Activated CD8-positive, alpha-beta memory T cell treated with anti-CD3 and anti-CD28 coated beads for 24 hours (primary cell): Measurements from ENCODE around the gene DYNC2I2.
A peak's percentile ranks its signal among the peaks of the same experiment; 100 is the strongest.
"Not testable (repeated sequence)": the region's sequence is repeated elsewhere in the genome, so short reads cannot be mapped to it uniquely, and the experiment has no call there.

ENCODE experiments used
- DNase-seq: peaks from one replicate; pipeline ENCODE4 v3.0.0-alpha.2; 2020

DYNC2I2 gene

DNA sequence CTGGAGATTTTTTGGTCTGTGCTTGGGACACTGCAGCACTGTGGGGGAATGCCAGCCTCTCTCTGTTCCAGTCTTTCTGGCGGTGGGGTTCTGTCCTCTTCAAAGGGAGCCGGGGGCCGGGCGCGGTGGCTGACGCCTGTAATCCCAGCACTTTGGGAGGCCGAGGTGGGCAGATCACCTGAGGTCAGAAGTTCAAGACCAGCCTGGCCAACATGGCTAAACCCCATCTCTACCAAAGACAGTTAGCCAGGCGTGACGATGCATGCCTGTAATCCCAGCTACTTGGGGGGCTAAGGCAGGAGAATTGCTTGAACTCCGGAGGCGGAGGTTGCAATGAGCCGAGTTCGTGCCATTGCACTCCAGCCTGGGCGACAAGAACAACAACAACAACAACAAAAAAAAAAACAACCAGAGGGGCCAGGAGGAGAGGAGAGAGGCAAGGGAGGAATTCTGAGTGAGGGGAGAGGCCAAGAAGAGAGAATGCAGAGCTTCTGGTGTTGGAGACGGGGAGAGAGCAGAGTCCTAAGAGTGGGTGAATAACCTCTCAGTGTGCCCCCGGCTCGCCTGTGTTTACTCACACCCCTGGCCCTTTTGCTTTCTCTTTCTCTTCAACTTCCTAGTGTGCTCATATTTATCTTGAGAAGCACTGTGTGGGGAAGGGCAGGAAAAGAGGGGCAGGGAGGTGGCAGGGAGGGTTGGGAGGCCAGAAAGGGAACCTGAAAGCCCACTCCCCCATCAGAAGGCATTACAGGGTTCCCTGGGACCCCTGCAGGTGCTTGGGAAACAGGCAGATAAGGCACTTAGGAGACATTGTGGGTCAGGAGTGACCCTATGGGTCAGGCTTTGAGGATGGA, 29.2 kb upstream of the DYNC2I2 start:
- peak; percentile 74 for DNase-seq

GRCh38 chr9:128684325-128685199, 27.9 kb upstream of the DYNC2I2 start:
- peak; percentile 87 for DNase-seq

GRCh38 chr9:128684065-128684324, 27.3 kb upstream of the DYNC2I2 start:
- DNase-seq, result no peak

- peak; percentile 80 for DNase-seq
Observed at GRCh38 chr9:128683340-128684064, 26.9 kb upstream of the DYNC2I2 start.

DNA sequence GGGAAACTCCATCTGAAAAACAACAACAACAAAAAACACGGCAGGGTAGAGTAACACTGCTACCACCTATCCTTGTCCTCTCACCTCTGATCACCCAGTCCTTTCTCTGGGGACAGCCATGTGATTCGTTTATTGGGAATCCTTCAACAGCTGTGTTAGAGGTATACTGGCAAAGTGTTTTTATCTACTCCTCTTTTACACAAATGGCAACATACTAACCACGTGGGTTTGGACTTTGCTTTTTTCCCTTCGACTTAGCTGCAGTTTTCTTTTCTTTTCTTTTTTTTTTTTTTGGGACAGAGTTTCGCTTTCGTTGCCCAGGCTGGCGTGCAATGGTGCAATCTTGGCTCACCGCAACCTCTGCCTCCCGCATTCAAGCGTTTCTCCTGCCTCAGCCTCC, 21.1 kb upstream of the DYNC2I2 start:
- no peak for DNase-seq

- DNase-seq, result no peak
Observed at GRCh38 chr9:128675382-128675781, 18.7 kb upstream of the DYNC2I2 start.

DNA sequence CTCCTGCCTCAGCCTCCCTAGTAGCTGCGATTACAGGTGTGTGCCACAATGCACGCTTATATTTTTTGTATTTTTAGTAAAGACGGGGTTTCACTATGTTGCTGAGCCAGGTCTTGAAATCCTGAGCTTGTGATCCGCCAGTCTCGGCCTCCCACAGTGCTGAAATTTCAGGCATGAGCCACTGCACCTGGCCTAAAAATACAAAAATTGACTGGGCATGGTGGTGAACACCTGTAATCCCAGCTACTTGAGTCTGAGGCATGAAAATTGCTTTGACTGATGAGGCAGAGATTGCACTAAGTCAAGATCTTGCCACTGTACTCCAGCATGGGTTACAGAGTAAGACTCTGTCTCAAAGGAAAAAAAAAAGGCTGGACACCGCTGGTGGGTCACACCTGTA, 13.1 kb upstream of the DYNC2I2 start:
- no peak for DNase-seq

DNA sequence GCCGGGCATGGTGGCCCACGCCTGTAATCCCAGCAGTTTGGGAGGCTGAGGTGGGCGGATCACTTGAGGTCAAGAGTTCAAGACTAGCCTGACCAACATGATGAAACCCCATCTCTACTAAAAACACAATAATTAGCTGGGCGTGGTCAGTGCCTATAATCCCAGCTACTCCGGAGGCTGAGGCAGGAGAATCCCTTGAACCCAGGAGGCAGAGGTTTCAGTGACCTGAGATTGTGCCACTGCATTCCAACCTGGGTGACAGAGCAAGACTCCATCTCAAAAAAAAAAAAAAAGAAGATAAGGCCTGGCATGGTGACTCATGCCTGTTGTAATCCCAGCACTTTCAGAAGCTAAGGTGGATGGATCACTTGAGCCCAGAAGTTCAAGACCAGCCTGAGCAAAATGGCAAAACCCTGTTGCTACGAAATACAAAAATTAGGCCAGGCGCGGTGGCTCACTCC, 9.9 kb upstream of the DYNC2I2 start:
- not testable (repeated sequence) for DNase-seq

DNA sequence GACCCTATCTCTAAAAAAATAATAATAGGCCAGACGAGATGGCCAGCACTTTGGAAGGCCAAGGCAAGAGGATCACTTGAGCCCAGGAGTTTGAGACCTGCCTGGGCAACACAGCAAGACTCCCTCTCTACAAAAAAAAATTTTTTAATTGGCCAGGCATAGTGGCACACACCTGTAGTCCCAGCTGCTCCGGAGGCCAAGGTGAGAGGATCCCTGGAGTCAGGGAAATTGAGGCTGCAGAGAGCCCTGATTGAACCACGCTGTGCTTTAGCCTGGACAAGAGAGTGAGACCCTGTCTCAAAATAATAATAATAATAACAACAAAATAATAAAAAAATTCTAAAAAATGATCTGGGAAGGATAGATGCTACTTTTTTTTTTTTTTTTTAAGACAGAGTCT, 1.1 kb upstream of the DYNC2I2 start:
- DNase-seq, result no peak

GRCh38 chr9:128657344-128657704, 677 bp upstream of the DYNC2I2 start:
- no peak for DNase-seq

DNA sequence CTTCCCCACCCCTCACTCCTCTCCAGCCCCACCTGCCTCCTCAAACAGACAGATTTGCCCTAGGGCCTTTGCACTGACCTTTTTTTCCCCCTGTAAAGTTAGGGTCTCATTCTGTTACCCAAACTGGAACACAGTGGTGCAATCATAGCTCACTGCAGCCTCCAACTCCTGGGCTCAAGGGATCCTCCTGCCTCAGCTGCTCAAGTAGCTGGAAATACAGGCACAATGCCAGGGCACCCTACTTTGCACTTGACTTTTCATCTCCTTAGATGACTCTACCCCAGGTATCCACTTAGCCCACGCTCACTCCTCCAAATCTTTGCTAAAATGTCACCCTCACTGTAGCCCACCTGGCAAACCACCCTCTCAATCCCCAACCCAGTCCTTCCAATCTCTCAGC, 2.2 kb downstream of the DYNC2I2 start:
- no peak for DNase-seq

GRCh38 chr9:128653908-128654307, 2.7 kb downstream of the DYNC2I2 start:
- no peak for DNase-seq

GRCh38 chr9:128651798-128652197, 4.8 kb downstream of the DYNC2I2 start:
- no peak for DNase-seq

GRCh38 chr9:128648206-128648605, 8.4 kb downstream of the DYNC2I2 start:
- DNase-seq, result peak; percentile 86

GRCh38 chr9:128643519-128644300, 12.9 kb downstream of the DYNC2I2 start:
- no peak for DNase-seq

DNA sequence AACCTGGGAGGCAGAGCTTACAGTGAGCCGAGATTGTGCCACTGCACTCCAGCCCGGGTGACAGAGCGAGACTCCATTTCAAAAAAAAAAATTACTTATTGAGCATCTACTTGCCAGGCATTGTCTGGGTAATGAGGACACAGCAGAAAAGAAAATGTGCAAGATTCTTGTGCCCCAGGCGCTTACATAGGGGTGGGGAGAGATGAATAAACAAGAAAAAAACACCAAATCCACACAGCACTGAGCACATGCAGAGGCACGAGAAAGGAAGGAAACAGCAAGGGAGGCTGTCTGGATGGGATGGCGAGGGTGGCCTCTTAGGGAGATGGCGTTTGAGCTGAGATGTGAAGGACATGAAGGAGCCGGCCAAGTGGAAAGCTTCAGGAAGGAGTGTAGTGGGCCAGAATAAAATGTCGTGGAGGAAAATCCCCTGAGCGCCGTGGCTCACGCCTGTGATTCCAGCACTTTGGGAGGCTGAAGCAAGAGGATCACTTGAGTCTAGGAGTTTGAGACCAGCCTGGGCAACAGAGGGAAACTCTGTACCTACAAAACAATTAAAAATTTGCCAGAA, 13.9 kb downstream of the DYNC2I2 start:
- DNase-seq, result no peak

DNA sequence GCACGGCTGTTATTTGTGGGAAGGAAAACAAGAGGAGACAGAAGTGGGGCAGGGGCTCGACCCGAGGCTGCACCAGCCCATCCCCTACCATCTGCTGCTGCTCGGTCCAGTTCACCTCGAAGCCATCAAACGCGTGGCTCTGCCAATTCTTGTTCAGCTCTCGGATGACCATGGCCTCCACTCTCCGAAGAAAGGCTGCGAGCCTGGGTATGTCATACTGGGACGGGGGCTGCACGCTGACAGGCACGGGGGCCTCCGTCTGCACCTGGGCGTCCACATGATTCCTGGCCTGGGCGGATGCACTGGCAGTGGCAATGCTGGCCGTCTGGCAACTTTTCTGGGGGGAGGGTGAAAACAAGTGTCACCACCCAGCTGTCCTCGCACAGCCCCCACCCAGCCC, 16.0 kb downstream of the DYNC2I2 start:
- no peak for DNase-seq

GRCh38 chr9:128638580-128638979, 18.1 kb downstream of the DYNC2I2 start:
- no peak for DNase-seq

GRCh38 chr9:128637656-128638055, 19.0 kb downstream of the DYNC2I2 start:
- DNase-seq, result no peak

DNA sequence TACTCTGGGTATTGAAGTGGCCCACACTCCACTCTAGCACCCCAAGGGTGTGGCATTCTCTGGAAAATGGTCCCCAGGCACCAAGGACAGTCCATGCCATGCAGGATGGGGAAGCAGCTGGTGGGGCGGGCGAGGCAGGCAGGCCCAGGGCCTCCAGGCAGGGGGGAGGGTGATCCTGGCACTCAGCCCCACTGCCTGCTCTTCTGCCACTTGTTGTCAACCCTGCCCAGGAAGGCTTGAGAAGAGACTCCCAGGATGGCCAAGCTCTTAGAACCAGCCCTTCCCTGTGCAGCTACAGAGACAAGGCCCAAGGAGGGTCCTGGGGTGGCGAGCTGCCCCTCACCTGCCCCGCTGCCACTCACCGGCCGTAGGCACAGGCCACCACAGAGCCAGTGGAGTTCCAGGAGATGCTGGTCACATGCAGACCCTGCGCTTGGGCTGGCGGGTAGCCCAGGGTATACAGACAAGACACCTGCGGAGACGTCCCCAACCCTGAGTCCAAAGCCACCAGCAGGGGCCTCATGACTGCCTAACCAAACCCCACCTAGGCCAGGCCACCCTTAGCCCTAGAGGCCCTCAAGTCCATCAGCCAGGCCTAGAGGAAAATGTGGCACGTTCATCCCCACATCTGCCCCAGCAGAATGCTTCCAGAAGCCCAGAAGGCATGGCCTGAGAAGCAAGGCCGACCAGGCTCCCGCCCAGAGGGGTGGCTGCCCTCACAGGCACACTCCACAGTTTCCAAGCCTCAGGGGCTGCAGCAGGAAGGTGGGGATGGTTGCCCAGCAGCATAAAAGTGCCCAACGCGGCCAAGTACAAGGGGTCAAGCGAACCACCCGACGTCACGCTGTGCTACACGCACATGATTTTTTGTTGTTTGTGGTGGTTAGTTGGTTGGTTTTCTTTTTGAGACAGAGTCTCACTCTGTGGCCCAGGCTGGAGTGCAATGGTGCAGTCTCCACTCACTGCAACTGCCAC, 19.8 kb downstream of the DYNC2I2 start:
- DNase-seq, result no peak

GRCh38 chr9:128636024-128636390, 20.6 kb downstream of the DYNC2I2 start:
- no peak for DNase-seq
